Hepatocyte (in vitro differentiated cells): ENCODE results near the gene CES3. TPM values are rescaled to one million over a fixed set of nuclear protein-coding genes. Genes with fewer than 3 reads are reported as not detected.

ENCODE experiments used
- DNase-seq: peaks from one replicate; pipeline ENCODE4 v3.0.0-alpha.2; 2016; ENCODE audit warnings: low spot score
- H2AFZ ChIP-seq: fragments of 200-600 bp; sonication (generic); 2 replicates; pipeline ENCODE4 v1.6.0; 2016; ENCODE audit warnings: antibody characterized with exemption, mild to moderate bottlenecking
- H3K27ac ChIP-seq: fragments of 200-600 bp; sonication (generic); 2 replicates; pipeline ENCODE4 v1.5.1; 2016; ENCODE audit warnings: mild to moderate bottlenecking
- H3K27me3 ChIP-seq: fragments of 200-600 bp; sonication (generic); 2 replicates; pipeline ENCODE4 v1.6.1; 2016
- H3K36me3 ChIP-seq: fragments of 200-600 bp; sonication (generic); replicated peaks from 2 replicates; pipeline ENCODE4 v1.5.1; 2016; ENCODE audit warnings: low read depth; ENCODE audit not compliant: insufficient read depth
- H3K4me1 ChIP-seq: fragments of 200-600 bp; sonication (generic); 2 replicates; pipeline ENCODE4 v1.5.1; 2016; ENCODE audit warnings: mild to moderate bottlenecking, moderate library complexity; ENCODE audit not compliant: insufficient read depth
- H3K4me2 ChIP-seq: fragments of 200-600 bp; sonication (generic); 2 replicates; pipeline ENCODE4 v1.6.0; 2016
- H3K4me3 ChIP-seq: fragments of 200-600 bp; sonication (generic); 2 replicates; pipeline ENCODE4 v1.5.1; 2016; ENCODE audit warnings: mild to moderate bottlenecking
- H3K79me2 ChIP-seq: fragments of 200-600 bp; sonication (generic); 2 replicates; pipeline ENCODE4 v1.6.0; 2017; ENCODE audit warnings: mild to moderate bottlenecking
- H3K9me2 ChIP-seq: fragments of 200-600 bp; sonication (generic); replicated peaks from 2 replicates; pipeline ENCODE4 v1.6.0; 2017; ENCODE audit warnings: mild to moderate bottlenecking; ENCODE audit not compliant: insufficient read depth
- H3K9me3 ChIP-seq: fragments of 200-600 bp; sonication (generic); 2 replicates; pipeline ENCODE4 v1.5.1; 2016; ENCODE audit warnings: low read depth, mild to moderate bottlenecking
- H4K20me1 ChIP-seq: fragments of 200-600 bp; sonication (generic); 2 replicates; pipeline ENCODE4 v1.6.0; 2016; ENCODE audit warnings: mild to moderate bottlenecking; ENCODE audit not compliant: insufficient read depth, poor library complexity, severe bottlenecking
- EZH2 ChIP-seq: fragments of 200-600 bp; sonication (generic); IDR thresholded peaks from 2 replicates; pipeline ENCODE4 v1.6.1; 2016; ENCODE audit warnings: antibody characterized with exemption, mild to moderate bottlenecking, borderline replicate concordance
- EZH2phosphoT487 ChIP-seq: fragments of 200-600 bp; sonication (generic); IDR thresholded peaks from one replicate; pipeline ENCODE4 v1.6.1; 2018; ENCODE audit warnings: antibody characterized with exemption, mild to moderate bottlenecking, low read depth, moderate library complexity; ENCODE audit not compliant: unreplicated experiment, severe bottlenecking
- WGBS: methylation state at CpG from one replicate; pipeline ENCODE4 v1.1.6; 2016; ENCODE audit warnings: low lambda C conversion rate; ENCODE audit errors: missing lambda C conversion rate; 5-methylcytosine and 5-hydroxymethylcytosine counted together
- polyA plus RNA-seq: library from polyadenylated mRNA; unstranded; fragments of >200 nt; fragmentation: Nextera tagmentation; extraction: Ambion mirVana; gene quantifications from 2 replicates; pipeline ENCODE4 v1.2.1, GENCODE V29; 2016
- total RNA-seq: library from RNA; depleted of rRNA; stranded (reverse); fragments of >200 nt; gene quantifications from 2 replicates; pipeline ENCODE4 v1.2.3, GENCODE V29; 2014
- TF ChIP-seq, protein P1 (sequence below): fragments of 200-600 bp; sonication (generic); IDR thresholded peaks from 2 replicates; pipeline ENCODE4 v1.5.1; 2016; ENCODE audit warnings: antibody characterized with exemption, mild to moderate bottlenecking; ENCODE audit not compliant: poor library complexity

Gene CES3
- total and polyA plus RNA-seq, 2 experiments from 2014 or later: 1.7 to 3.8 TPM

DNA sequence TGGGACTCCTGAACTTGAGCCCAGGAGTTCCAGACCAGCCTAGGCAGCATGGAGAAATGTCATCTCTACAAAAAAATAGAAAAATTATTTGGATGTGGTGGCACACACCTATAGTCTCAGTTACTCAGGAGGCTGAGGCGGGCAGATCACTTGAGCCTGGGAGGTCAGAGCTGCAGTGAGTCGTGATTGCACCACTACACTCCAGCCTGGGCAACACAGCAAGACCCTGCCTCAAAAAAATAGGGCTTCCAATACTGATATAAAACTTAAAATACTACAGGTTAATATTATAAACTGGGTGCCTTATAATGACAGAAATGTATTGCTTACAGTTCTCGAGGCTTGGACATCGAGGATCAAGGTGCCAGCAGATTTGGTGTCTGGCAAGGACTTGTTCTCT, 15.1 kb upstream of the CES3 start:
- H3K79me2 ChIP-seq: no peaks in the 10 kb centered on the region
- H3K36me3 ChIP-seq: no peaks in the 10 kb centered on the region
- no peaks in the 10 kb centered on the region for H4K20me1 ChIP-seq
- TF ChIP-seq, protein P1, sequence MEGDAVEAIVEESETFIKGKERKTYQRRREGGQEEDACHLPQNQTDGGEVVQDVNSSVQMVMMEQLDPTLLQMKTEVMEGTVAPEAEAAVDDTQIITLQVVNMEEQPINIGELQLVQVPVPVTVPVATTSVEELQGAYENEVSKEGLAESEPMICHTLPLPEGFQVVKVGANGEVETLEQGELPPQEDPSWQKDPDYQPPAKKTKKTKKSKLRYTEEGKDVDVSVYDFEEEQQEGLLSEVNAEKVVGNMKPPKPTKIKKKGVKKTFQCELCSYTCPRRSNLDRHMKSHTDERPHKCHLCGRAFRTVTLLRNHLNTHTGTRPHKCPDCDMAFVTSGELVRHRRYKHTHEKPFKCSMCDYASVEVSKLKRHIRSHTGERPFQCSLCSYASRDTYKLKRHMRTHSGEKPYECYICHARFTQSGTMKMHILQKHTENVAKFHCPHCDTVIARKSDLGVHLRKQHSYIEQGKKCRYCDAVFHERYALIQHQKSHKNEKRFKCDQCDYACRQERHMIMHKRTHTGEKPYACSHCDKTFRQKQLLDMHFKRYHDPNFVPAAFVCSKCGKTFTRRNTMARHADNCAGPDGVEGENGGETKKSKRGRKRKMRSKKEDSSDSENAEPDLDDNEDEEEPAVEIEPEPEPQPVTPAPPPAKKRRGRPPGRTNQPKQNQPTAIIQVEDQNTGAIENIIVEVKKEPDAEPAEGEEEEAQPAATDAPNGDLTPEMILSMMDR: no peak
- no peak overlapping the region for H3K4me3 ChIP-seq
- 96% methylated on average over 4 of the region's 4 CpGs for WGBS
- H3K27ac ChIP-seq: no peak overlapping the region
- H3K9me3 ChIP-seq: no peaks in the 10 kb centered on the region
- no peak overlapping the region for H3K4me2 ChIP-seq
- peaks cover 8% of the 10 kb centered on the region for H3K27me3 ChIP-seq
- H2AFZ ChIP-seq: no peak overlapping the region
- H3K9me2 ChIP-seq: no peaks in the 10 kb centered on the region
- H3K4me1 ChIP-seq: no peaks in the 10 kb centered on the region
- no peak for DNase-seq

DNA sequence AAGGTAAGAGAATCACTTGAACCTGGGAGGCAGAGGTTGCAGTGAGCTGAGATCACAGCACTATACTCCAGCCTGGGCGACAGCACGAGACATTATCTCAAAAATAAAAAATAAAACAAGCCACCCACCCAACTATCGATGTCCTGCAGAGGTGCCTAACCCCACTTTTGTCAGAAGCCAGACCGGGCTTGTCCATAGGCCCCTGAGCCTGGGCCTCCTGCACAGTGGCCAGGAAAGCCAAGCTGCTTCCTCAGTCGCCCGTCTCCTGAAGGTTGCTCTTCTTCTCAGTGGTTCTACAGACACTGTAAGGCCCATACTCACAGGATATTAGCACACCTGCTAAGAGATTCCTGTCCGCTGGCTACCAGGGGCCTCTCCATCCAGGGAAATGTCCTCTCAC, 14.5 kb upstream of the CES3 start:
- Histone ChIP-seq H3K79me2 (no peaks in the 10 kb centered on the region), H3K27me3 (peaks cover 8% of the 10 kb centered on the region), H3K4me2 (no peak overlapping the region), H3K4me3 (no peak overlapping the region), H3K9me3 (no peaks in the 10 kb centered on the region), H3K27ac (no peak overlapping the region), H3K36me3 (no peaks in the 10 kb centered on the region), H3K9me2 (no peaks in the 10 kb centered on the region), H3K4me1 (no peaks in the 10 kb centered on the region), H2AFZ (no peak overlapping the region), H4K20me1 (no peaks in the 10 kb centered on the region)
- WGBS: 92% methylated on average over 7 of the region's 7 CpGs
- no peak for TF ChIP-seq EZH2phosphoT487
- TF ChIP-seq, protein P1: no peak
- no peak for TF ChIP-seq EZH2
- no peak for DNase-seq

DNA sequence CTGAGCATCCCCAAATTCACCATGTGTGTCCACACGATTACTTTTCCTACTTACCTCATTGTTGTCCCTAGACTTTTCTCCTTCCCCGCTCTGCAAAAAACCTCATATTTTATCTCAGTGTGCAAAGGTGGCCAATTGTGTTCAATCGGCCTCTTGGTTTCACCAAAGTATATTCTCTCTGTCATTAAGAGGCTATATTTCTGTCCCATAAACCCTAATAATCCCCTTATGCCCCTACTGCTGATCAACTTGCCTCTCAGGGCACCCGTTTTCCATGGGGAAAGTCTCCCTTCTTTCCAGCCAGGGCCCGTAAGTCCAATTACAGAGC, 14.1 kb upstream of the CES3 start:
- 42% methylated on average over 5 of the region's 5 CpGs for WGBS
- Histone ChIP-seq H3K4me2 (no peak overlapping the region), H3K4me1 (no peaks in the 10 kb centered on the region), H3K79me2 (no peaks in the 10 kb centered on the region), H3K9me3 (no peaks in the 10 kb centered on the region), H3K4me3 (no peak overlapping the region), H3K36me3 (no peaks in the 10 kb centered on the region), H3K27me3 (peaks cover 8% of the 10 kb centered on the region), H2AFZ (no peak overlapping the region), H4K20me1 (no peaks in the 10 kb centered on the region), H3K27ac (no peak overlapping the region), H3K9me2 (no peaks in the 10 kb centered on the region)
- DNase-seq: no peak
- no peak for TF ChIP-seq EZH2phosphoT487
- TF ChIP-seq, protein P1: no peak
- no peak for TF ChIP-seq EZH2
